T1000 (cell line): ENCODE results near the gene PLCB3.

Experiments used
- DNase-seq: peaks from one replicate; lab custom pipeline; 2025; ENCODE audit warnings: mixed read lengths; lab: John Stamatoyannopoulos, UW

PLCB3 gene

GRCh38 chr11:64266339-64266738 is 15.0 kb downstream of the PLCB3 start:
- DNase-seq = peak; percentile 57

- no peak for DNase-seq
Observed at GRCh38 chr11:64267207-64267945, 16.0 kb downstream of the PLCB3 start.

GRCh38 chr11:64268025-64268892 is 16.9 kb downstream of the PLCB3 start:
- DNase-seq = peak; percentile 30

DNA sequence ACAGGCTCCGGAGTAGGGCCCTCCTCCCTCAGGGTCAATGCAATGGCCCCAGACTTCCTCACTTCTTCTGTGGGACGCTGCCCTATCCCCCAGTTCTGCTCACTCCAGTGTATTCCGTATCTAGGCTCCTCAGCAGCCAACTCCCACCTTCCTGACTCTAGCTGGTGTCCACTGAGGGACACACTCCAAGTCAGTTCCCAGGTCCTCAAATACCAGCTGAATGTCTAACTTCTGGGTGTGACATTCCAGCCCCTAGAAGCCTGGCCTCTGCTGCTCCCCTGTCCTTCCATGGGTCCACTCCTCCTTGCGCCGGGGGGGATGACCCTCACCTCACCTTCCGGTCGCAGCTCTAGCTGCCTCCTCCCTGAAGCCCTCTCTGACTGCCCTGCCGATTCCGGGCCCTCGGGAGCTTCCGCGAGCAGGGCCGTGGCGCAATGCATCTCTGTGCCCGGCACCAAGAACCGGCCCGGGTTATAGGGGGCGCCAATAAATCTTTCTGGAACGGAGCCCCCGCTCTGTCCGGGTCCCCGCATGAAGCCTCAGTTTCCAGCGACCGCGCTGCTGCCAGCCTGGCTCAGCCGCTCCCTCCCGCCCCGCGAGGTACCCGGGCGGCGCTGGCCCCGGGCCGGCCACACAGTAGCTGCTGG is 17.7 kb downstream of the PLCB3 start:
- no peak for DNase-seq

- DNase-seq = peak; percentile 99
Observed at GRCh38 chr11:64269540-64270220, 18.4 kb downstream of the PLCB3 start.

DNA sequence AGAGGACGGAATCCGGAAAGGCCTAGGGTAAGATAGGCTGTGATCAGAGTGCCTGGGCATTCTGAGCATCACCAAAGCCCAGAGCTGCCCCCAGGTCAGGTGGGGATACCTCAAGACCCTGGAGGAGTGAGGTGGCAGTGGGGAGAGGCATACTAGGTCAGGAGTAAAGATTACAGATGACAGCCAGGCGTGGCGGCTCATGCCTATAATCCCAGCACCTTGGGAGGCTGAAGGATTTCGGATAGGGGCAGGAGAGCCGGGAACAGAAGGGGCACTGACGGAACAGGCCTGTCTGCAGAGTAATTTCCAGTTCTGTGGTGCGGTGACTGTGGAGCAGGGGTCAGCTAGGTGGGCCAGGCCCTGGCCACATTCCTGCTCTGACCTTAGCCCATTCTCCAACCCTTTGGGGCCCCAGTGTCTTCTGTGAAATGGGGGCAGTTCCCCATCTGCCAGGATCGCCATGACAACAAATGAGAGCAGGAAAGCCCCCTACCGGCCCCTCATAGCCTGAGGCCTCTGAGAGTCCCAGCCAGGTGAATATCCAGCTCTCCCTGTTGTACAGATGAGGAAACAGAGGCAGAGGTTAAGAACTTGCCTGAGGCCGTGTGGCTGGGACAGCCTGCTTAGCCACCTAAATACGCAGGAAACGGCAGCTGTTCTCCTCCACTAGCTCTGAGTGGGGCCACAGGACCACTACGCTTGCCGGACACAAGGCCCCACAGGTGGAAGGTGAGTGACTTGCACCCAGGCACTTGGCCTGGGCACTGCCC is 23.9 kb downstream of the PLCB3 start:
- DNase-seq = no peak

GRCh38 chr11:64275841-64276240 is 24.5 kb downstream of the PLCB3 start:
- DNase-seq = no peak

- DNase-seq = peak; percentile 94
Observed at GRCh38 chr11:64276653-64277431, 25.5 kb downstream of the PLCB3 start.

DNA sequence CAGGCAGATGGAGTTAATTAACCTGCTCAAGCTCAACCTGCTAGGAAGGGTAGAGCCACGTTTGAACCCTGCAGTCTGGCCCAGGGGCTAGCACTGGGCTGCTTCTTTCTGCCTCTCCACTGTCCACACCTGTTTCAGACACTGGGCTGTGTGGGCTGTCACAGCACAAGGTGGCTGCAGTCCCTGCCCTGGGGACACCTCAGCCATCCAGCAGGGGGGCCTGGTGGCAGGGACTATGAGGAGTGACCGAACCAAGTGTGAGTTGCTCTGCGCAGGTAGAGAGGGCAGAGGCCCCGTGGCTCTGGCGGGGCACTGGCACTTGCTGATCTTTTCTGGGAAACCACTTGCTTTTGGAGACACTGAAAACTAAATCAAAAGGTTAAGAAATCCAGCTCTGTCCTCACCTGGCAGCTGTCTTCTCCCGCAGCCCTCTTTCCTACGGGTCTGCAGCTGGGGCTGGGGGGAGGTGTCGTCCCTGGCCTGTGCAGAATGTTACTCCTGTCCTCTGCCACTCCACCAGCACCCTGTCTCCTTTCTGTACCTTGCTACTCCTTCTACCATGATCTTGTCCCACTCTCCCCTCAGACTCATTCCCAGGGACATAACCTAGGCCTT is 27.4 kb downstream of the PLCB3 start:
- DNase-seq = no peak

- no peak for DNase-seq
Observed at GRCh38 chr11:64281957-64282770, 30.8 kb downstream of the PLCB3 start.

- no peak for DNase-seq
Observed at GRCh38 chr11:64283092-64283491, 31.8 kb downstream of the PLCB3 start.

DNA sequence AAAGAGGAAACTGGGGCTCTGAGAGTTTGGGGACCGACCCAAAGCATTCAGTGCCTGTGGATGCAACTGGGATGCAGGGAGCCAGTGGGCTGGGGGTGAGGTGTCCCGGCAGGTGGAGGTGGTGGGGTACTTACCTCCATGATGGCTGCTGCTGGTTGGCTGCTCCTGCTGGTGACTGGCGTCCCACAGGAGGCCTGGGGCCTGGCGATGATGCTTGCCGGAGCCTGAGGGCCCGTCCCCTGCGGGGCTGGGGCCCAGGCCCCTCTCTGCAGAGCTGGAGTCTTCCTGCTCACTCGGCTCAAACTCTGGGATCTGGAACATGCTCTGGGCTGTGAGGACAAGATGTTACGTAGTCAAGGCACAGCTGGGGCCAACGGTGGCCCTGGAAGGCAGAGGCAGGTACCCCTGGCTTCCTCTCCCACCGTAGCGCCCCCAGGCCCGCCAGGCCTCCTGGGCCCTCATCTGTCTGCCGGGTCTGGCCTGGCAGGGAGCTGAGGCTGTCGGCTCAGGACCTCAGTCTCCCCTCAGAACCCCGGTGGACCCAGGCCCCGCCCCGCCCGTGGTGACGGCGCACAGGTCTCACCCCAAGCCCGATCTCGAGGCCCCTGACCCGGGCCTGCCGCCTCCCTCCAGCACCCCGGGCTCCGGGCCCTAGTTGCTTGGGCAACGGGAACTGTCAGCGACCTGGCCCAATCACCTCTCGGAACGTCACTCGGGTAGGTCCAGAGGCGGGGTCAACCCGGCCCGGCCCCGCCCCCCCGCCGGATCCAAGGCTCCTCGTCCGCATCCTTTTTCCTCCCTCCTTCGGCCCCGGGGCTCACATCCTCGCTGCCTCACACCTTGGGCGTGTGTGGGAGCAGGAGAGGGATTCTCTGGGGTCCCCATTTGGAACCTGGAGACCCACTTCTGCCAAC is 33.0 kb downstream of the PLCB3 start, which contains the start of gene BAD:
BAD (minus strand) TSS at position 618 of the 914 bp plus-strand sequence; CDS start at position 321, 297 bp downstream.
- DNase-seq = peak; percentile 92

- peak; percentile 86 for DNase-seq
Observed at GRCh38 chr11:64284962-64285884, 33.9 kb downstream of the PLCB3 start, which contains the start of gene GPR137. Gene GPR137, plus strand, starts transcription at chr11:64285848. Its CDS starts 677 bp downstream, at chr11:64286525.

GRCh38 chr11:64285885-64286800 is 34.8 kb downstream of the PLCB3 start:
- no peak for DNase-seq

DNA sequence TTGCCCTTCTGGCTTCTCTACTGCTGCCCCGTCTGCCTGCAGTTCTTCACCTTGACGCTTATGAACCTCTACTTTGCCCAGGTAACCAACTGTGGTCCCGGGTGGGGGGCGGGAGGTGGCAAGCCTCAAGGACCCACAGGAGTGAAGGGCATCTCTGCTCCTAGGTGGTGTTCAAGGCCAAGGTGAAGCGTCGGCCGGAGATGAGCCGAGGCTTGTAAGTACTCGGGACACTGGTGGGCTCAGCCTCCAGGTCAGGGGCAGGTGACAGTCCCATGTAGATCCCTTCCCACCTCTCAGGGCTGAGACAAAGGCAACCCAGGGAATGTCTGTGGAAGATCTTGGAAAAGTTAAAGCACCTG is 35.5 kb downstream of the PLCB3 start:
- DNase-seq = no peak
